Breast epithelium (tissue), 4 donors: ENCODE measurements around the gene UBE2E1. TPM values are rescaled to one million over a fixed set of nuclear protein-coding genes. Genes with fewer than 3 reads are reported as not detected.

ENCODE experiments used
- DNase-seq, 2 donors: peaks; one replicate each; pipeline ENCODE4 v3.0.0-alpha.2; 2019; ENCODE audit warnings: low spot score in 2 of 2
- H3K27ac ChIP-seq, 2 donors: fragments of 200-600 bp; sonication (generic) in 1 of 2; one replicate each; pipeline ENCODE4 v1.5.1; 2016 to 2019; ENCODE audit warnings: mild to moderate bottlenecking in 1 of 2
- H3K27me3 ChIP-seq, 2 donors: fragments of 200-600 bp; sonication (generic) in 1 of 2; one replicate each; pipeline versions ENCODE4 v1.5.1 to v1.6.0; 2017 to 2019; ENCODE audit warnings: control low read depth in 1 of 2, mild to moderate bottlenecking in 1 of 2
- H3K36me3 ChIP-seq: fragments of 200-600 bp; one replicate; pipeline ENCODE4 v1.5.1; 2019
- H3K4me1 ChIP-seq, 2 donors: fragments of 200-600 bp; sonication (generic); one replicate each; pipeline ENCODE4 v1.5.1; 2016 to 2019; ENCODE audit warnings: control low read depth in 1 of 2
- H3K4me3 ChIP-seq, 3 donors: fragments of 200-600 bp; sonication (generic); 1 replicate in 2 of 3; 2 replicates in 1 of 3; pipeline ENCODE4 v1.5.1; 2016 to 2019; ENCODE audit warnings: mild to moderate bottlenecking in 3 of 3, moderate library complexity in 2 of 3
- H3K9me3 ChIP-seq, 2 donors: fragments of 200-600 bp; sonication (generic) in 1 of 2; one replicate each; pipeline ENCODE4 v1.5.1; 2016 to 2019; ENCODE audit warnings: control low read depth in 1 of 2
- POLR2A ChIP-seq: fragments of 450-650 bp; IDR thresholded peaks from one replicate; pipeline ENCODE4 v1.6.1; 2016; ENCODE audit warnings: antibody characterized with exemption, mild to moderate bottlenecking, moderate library complexity
- POLR2AphosphoS5 ChIP-seq, 3 donors: sonication (generic); formaldehyde crosslinking; IDR thresholded peaks; one replicate each; pipeline ENCODE4 v1.6.1; 2017; ENCODE audit warnings: antibody characterized with exemption in 3 of 3
- intact Hi-C: fragments of 100-400 bp; cut with DNase I; formaldehyde crosslinking; loops from one replicate; pipeline ENCODE4 v1.15.1; 2023; ENCODE audit warnings: low total_unique reads
- total RNA-seq, 3 donors: library from RNA; depleted of rRNA; stranded (reverse); fragments of >200 nt; gene quantifications; one replicate each; pipeline ENCODE4 v1.1.0, GENCODE V29; 2016
- TF ChIP-seq, protein P1 (sequence below), 3 donors: fragments of 450-650 bp; IDR thresholded peaks; one replicate each; pipeline ENCODE4 v1.5.1; 2016 to 2017; ENCODE audit warnings: antibody characterized with exemption in 3 of 3, mild to moderate bottlenecking in 3 of 3, moderate library complexity in 3 of 3

UBE2E1 gene
- total RNA-seq, 3 donors from 2014 or later: 86.4 to 127 (median 111) TPM

DNA sequence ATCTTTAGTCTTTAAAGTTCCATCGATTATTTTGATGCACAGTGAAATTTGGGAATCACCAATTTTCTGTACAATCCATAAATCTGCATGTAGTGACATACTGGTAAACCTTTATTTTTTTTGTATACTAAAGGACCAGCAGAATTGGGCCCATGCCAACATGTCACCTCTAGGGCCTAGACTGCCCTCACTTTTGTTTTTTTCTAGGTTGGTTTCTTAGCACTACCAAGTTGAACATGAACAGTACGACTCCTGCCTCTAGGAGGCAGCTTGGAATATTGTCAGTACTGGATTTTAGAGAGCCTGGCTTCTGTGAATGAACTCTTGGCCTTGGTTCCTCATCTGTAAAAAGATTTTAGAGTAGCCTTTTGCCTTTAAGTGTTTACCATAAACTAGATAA, 78.7 kb downstream of the UBE2E1 start:
- TF ChIP-seq POLR2AphosphoS5 (IDR thresholded peaks at IDR 0.05) (no peak), POLR2A (no peak)
- TF ChIP-seq, protein P1, sequence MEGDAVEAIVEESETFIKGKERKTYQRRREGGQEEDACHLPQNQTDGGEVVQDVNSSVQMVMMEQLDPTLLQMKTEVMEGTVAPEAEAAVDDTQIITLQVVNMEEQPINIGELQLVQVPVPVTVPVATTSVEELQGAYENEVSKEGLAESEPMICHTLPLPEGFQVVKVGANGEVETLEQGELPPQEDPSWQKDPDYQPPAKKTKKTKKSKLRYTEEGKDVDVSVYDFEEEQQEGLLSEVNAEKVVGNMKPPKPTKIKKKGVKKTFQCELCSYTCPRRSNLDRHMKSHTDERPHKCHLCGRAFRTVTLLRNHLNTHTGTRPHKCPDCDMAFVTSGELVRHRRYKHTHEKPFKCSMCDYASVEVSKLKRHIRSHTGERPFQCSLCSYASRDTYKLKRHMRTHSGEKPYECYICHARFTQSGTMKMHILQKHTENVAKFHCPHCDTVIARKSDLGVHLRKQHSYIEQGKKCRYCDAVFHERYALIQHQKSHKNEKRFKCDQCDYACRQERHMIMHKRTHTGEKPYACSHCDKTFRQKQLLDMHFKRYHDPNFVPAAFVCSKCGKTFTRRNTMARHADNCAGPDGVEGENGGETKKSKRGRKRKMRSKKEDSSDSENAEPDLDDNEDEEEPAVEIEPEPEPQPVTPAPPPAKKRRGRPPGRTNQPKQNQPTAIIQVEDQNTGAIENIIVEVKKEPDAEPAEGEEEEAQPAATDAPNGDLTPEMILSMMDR (IDR thresholded peaks at IDR 0.05): no peak
- no peak overlapping the region for H3K4me3 ChIP-seq
- H3K27me3 ChIP-seq: no peaks in the 10 kb centered on the region
- H3K27ac ChIP-seq: no peak overlapping the region
- no peak for DNase-seq
- H3K9me3 ChIP-seq: no peaks in the 10 kb centered on the region
- intact Hi-C loops: no loop called here
- no peaks in the 10 kb centered on the region for H3K36me3 ChIP-seq
- H3K4me1 ChIP-seq: no peaks in the 10 kb centered on the region

DNA sequence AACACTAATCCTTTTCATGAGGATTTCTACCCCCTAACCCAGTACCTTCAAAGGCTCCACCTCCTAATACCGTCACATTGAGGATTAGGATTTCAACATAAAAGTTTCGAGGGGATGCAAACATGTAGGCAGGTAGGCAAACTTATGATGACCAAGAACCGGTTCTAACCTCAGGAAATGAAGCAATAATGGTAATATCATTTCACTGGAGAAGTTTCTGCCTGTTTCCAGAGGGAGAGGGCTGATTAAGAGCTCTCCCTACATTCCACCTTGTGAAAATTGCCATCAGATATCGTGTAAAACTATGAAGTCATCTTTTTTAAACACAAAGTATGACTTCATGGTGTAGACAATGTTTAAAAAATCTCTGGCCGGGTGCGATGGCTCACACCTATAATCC, 79.5 kb downstream of the UBE2E1 start:
- H3K27ac ChIP-seq: no peak overlapping the region
- no peaks in the 10 kb centered on the region for H3K9me3 ChIP-seq
- intact Hi-C loops: no loop called here
- DNase-seq: no peak
- no peaks in the 10 kb centered on the region for H3K4me1 ChIP-seq
- H3K4me3 ChIP-seq: no peak overlapping the region
- no peaks in the 10 kb centered on the region for H3K36me3 ChIP-seq
- no peaks in the 10 kb centered on the region for H3K27me3 ChIP-seq
- TF ChIP-seq POLR2A: no peak
- TF ChIP-seq, protein P1 (IDR thresholded peaks at IDR 0.05): no peak
- TF ChIP-seq POLR2AphosphoS5 (IDR thresholded peaks at IDR 0.05): no peak

DNA sequence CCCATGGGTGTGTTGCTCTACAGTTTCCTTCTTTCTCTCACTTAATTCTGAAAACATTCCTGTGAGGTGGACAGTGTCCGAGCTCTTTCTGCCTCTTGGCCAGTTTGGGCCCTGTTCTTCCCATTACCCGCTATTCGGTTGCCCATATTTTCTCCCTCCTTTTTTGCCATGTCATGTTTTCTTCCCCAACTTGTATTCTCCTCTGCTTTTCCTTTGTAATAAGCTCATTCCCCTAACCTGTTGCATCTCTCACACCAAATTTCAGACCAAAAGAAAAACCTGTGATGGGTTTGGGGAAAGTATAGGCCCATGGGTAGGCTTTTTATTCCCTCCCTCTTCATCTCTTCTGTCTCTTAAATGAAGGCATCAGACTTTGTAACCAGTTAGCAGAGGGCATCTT, 80.6 kb downstream of the UBE2E1 start:
- Histone ChIP-seq H3K36me3 (no peaks in the 10 kb centered on the region), H3K27ac (no peak overlapping the region), H3K27me3 (no peaks in the 10 kb centered on the region), H3K9me3 (no peaks in the 10 kb centered on the region), H3K4me1 (no peaks in the 10 kb centered on the region), H3K4me3 (no peak overlapping the region)
- DNase-seq: no peak
- intact Hi-C loops: no loop called here
- TF ChIP-seq, protein P1 (IDR thresholded peaks at IDR 0.05): no peak
- TF ChIP-seq POLR2A (no peak), POLR2AphosphoS5 (IDR thresholded peaks at IDR 0.05) (no peak)

DNA sequence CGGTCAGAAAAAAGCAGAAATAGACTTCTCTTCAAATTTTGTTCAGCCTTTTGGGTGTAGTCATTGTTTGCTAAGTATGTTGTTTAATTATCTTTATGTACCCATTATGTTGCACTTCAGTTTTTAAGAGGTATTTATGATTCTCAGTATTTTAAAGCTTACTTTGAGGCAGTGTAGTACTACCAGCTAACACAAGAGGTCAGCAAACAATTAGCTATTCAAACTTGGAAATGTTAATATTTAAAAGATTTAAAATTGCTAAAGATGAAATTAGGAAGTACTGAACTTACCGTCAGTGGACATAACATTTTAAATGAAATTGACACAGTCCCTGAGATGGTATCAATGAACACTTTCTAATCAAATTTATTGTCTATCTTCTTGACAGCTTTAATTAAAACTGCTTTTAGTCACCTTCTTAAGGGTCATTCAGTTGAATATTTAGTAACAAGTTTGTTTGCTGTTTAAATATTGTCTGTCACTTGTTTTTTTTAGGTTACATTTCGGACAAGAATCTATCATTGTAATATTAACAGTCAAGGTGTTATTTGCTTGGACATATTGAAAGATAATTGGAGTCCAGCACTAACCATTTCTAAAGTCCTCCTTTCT, 83.0 kb downstream of the UBE2E1 start:
- Histone ChIP-seq H3K27ac (peak overlapping the region; percentile 43 to 61), H3K4me3 (no peak overlapping the region), H3K36me3 (no peaks in the 10 kb centered on the region), H3K27me3 (no peaks in the 10 kb centered on the region), H3K9me3 (no peaks in the 10 kb centered on the region), H3K4me1 (no peaks in the 10 kb centered on the region)
- TF ChIP-seq, protein P1 (IDR thresholded peaks at IDR 0.05): peak; percentile 47 to 88 (median 81)
- TF ChIP-seq POLR2AphosphoS5 (IDR thresholded peaks at IDR 0.05): no peak
- intact Hi-C loops: no loop called here
- no peak for DNase-seq

DNA sequence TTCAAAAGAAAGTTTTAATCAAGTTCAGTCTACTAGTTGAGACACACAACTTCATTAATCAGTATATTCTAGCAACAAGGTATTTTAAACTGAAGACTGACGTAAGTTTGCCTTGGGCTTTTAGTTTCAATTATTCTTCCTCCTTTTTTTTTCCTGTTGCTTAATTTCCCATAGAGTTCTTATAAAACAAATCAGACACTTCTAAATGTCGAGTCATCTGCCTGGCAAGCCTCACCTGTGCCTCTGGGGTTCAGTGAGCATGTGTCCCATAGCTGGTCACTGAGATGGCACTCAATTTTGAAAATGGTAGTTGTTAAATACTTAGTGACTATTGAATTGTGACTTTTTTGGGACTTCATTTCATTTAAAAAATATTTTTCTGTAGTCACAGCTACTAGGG, 83.6 kb downstream of the UBE2E1 start:
- no peak for TF ChIP-seq POLR2A
- no peak for TF ChIP-seq POLR2AphosphoS5 (IDR thresholded peaks at IDR 0.05)
- TF ChIP-seq, protein P1 (IDR thresholded peaks at IDR 0.05): no peak
- H3K4me3 ChIP-seq: no peak overlapping the region
- no peaks in the 10 kb centered on the region for H3K4me1 ChIP-seq
- DNase-seq: peak in 1 of 2 donors; percentile 47
- no peaks in the 10 kb centered on the region for H3K36me3 ChIP-seq
- intact Hi-C loops: no loop called here
- H3K27me3 ChIP-seq: no peaks in the 10 kb centered on the region
- peak overlapping the region in 1 of 2 donors; percentile 50 for H3K27ac ChIP-seq
- no peaks in the 10 kb centered on the region for H3K9me3 ChIP-seq
